ENCODE measurements around the gene CEP63. TPM values are rescaled to one million over a fixed set of nuclear protein-coding genes. Genes with fewer than 3 reads are reported as not detected.

Gene CEP63
- total RNA-seq, 1 donor from 2014 or later: 20.6 TPM

- Histone ChIP-seq H3K36me3 (no peaks in the 10 kb centered on the region), H3K4me3 (no peak overlapping the region), H3K9me3 (peaks cover 3% of the 10 kb centered on the region), H3K4me1 (peaks cover 24% of the 10 kb centered on the region), H3K27ac (no peak overlapping the region), H3K27me3 (ENCODE audit: low read depth) (no peaks in the 10 kb centered on the region)
- DNase-seq (no peak), ATAC-seq (peak; percentile 42 to 47)
- intact Hi-C loops (cut with DNase I): no loop called here
- TF ChIP-seq CTCF (IDR thresholded peaks at IDR 0.05): no peak
Observed at GRCh38 chr3:134445636-134446035, 40.2 kb upstream of the CEP63 start.

GRCh38 chr3:134446800-134447199 is 39.1 kb upstream of the CEP63 start:
- peaks cover 24% of the 10 kb centered on the region for H3K4me1 ChIP-seq
- ATAC-seq: peak in 1 of 2 donors; percentile 56
- no peak for TF ChIP-seq CTCF (IDR thresholded peaks at IDR 0.05)
- DNase-seq: no peak
- H3K4me3 ChIP-seq: no peak overlapping the region
- H3K9me3 ChIP-seq: peaks cover 3% of the 10 kb centered on the region
- no peak overlapping the region for H3K27ac ChIP-seq
- intact Hi-C loops (cut with DNase I): no loop called here
- H3K36me3 ChIP-seq: no peaks in the 10 kb centered on the region
- no peaks in the 10 kb centered on the region for H3K27me3 ChIP-seq (ENCODE audit: low read depth)

GRCh38 chr3:134447351-134447750 is 38.5 kb upstream of the CEP63 start:
- no peak overlapping the region for H3K27ac ChIP-seq
- ATAC-seq: no peak
- intact Hi-C loops (cut with DNase I): no loop called here

GRCh38 chr3:134448664-134449063 is 37.2 kb upstream of the CEP63 start:
- no peak for DNase-seq
- Histone ChIP-seq H3K27me3 (ENCODE audit: low read depth) (no peaks in the 10 kb centered on the region), H3K36me3 (no peaks in the 10 kb centered on the region), H3K9me3 (peaks cover 3% of the 10 kb centered on the region), H3K4me3 (no peak overlapping the region), H3K27ac (no peak overlapping the region), H3K4me1 (peaks cover 24% of the 10 kb centered on the region)
- ATAC-seq: no peak
- TF ChIP-seq CTCF (IDR thresholded peaks at IDR 0.05): no peak
- intact Hi-C loops (cut with DNase I): no loop called here

More at GRCh38 chr3:134447351-134447750, 38.5 kb upstream of the CEP63 start:
- Histone ChIP-seq H3K27me3 (ENCODE audit: low read depth) (no peaks in the 10 kb centered on the region), H3K4me1 (peaks cover 24% of the 10 kb centered on the region), H3K9me3 (peaks cover 3% of the 10 kb centered on the region), H3K4me3 (no peak overlapping the region), H3K36me3 (no peaks in the 10 kb centered on the region)
- DNase-seq: no peak
- no peak for TF ChIP-seq CTCF (IDR thresholded peaks at IDR 0.05)

GRCh38 chr3:134449277-134449676 is 36.6 kb upstream of the CEP63 start:
- ATAC-seq: peak in 1 of 2 donors; percentile 50

More at GRCh38 chr3:134449277-134449676, 36.6 kb upstream of the CEP63 start:
- H3K36me3 ChIP-seq: no peaks in the 10 kb centered on the region
- H3K27ac ChIP-seq: no peak overlapping the region
- H3K27me3 ChIP-seq (ENCODE audit: low read depth): no peaks in the 10 kb centered on the region
- peak; percentile 20 for TF ChIP-seq CTCF (IDR thresholded peaks at IDR 0.05)
- no peak overlapping the region for H3K4me3 ChIP-seq
- peaks cover 24% of the 10 kb centered on the region for H3K4me1 ChIP-seq
- H3K9me3 ChIP-seq: peaks cover 3% of the 10 kb centered on the region
- DNase-seq: no peak
- intact Hi-C loops (cut with DNase I): no loop called here
